Activated T-cell treated with anti-CD3 and anti-CD28 coated beads for 4 hours (primary cell): ENCODE results near the gene TIAM1.

Experiments used
- DNase-seq: peaks from one replicate; pipeline ENCODE4 v3.0.0-alpha.2; 2020

The TIAM1 gene

GRCh38 chr21:31124010-31124409 lies 220.1 kb downstream of the TIAM1 start:
- DNase-seq: no peak

GRCh38 chr21:31119199-31119598 lies 224.9 kb downstream of the TIAM1 start:
- DNase-seq: no peak

- DNase-seq: no peak
Measured at GRCh38 chr21:31117128-31117916, 226.7 kb downstream of the TIAM1 start.

DNA sequence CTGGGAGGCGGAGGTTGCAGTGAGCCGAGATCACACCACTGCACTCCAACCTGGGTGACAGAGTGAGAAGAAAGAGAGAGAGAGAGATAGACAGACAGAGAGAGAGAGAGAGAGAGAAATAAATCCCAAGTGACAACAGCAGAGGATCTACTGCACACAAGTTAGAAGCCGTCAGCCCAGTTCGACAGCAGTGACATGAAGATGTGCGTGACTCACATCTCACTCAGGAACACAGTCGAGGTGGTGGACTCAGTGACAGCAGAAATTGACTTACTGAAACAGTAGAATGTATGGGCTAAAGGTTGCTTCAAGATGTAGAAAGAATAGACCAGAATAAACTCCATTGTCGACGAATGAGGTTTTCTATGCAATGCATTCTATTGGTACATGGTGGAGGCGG lies 228.8 kb downstream of the TIAM1 start:
- no peak for DNase-seq

GRCh38 chr21:31111093-31111492 lies 233.0 kb downstream of the TIAM1 start:
- no peak for DNase-seq

DNA sequence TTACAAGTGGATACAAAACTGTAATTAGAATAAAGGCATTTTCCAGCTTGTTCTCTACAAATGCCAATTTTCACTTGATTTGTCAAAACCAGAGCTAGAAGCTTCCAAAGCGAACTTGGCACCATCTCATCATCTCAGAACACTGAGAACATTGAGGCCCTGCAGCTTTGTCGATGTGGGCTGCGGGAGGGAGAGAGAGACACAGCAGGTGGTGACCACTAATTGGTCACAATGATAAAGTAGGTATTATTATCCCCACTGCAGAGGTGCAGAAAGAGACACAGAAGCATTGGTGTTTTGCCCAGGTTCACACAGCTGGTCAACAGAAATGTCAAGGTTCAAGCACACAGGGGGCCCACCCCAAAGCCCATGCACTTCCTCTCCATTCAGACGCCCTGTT lies 233.6 kb downstream of the TIAM1 start:
- DNase-seq: no peak

DNA sequence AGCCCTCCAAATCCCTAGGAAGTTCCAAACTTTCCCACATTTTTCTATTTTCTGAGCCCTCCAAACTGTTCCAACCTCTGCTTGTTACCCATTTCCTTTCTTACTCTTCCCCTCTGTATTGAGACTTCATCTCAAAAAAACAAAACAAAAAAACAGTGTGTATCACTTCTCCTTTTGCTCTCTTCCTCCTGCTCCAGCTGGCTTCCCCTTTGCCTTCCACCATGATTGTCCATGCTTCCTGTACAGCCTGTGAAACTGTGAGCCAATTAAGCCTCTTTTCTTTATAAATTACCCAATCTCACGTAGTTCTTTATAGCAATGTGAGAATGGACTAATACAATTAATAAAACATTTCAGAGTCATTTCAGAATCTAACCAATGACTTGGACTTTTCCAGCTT lies 236.2 kb downstream of the TIAM1 start:
- no peak for DNase-seq

GRCh38 chr21:31107176-31107785 lies 236.8 kb downstream of the TIAM1 start:
- no peak for DNase-seq

GRCh38 chr21:31103571-31104265 lies 240.3 kb downstream of the TIAM1 start:
- DNase-seq: no peak

DNA sequence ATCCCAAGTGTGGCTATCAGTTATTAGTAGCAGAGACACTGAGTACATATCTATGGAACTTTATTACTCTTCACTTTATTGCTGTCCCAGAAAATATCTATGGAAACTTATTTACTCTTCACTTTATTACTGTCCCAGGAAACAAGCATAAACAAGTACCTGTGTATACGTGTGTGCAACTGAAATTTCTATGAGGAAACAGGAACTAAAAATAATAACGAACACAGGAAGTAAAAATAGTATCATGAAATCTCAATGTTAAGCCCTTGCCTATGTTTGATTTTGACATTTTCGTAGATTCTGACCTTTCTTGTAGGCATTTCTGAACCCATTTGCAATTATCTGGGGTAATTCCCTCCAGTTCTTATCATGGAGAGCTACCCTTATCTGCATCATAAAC lies 240.9 kb downstream of the TIAM1 start:
- no peak for DNase-seq

GRCh38 chr21:31099122-31099521 lies 244.9 kb downstream of the TIAM1 start:
- DNase-seq: no peak

DNA sequence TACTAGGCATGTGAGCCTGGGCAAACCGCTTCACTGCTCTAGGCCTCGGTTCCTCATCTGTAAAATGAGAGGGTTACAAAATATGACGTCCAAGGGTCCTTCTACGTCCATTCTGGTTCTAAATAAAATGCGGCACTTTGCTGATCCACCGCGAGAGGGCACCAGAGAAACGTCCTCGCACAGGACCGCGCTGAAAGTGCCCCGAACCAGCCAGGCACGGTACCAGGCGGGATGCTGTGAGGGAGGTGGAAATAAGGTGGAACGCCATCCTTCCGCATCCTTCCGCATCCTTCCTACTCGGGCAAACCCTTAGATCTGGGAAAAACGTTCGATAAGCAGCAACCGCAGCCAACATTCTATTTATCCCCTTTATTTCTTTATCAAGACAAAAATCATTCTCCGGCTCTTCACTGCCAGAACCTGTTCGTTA lies 245.5 kb downstream of the TIAM1 start:
- peak; percentile 68 for DNase-seq

- no peak for DNase-seq
Measured at GRCh38 chr21:31092832-31093625, 251.0 kb downstream of the TIAM1 start.

DNA sequence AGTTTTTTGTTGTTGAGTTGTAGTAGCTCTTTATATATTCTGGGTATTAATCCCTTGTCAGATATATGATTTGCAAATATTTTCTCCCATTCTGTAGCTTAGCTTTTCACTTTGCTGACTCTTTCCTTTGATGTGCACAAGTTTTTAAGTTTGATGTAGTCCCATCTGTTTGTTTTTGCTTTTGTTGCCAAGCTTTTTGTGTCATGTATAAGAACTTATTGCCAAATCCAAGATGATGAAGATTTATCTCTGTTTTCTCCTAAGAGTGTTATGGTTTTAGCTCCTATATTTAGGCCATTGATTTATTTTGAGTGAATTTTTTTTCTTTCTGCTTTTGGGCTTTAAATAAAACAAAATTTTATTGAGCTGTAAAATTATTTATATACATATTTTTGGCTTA lies 253.7 kb downstream of the TIAM1 start:
- no peak for DNase-seq

- no peak for DNase-seq
Measured at GRCh38 chr21:31088474-31088751, 255.6 kb downstream of the TIAM1 start.

GRCh38 chr21:31087639-31088473 lies 256.2 kb downstream of the TIAM1 start:
- no peak for DNase-seq

DNA sequence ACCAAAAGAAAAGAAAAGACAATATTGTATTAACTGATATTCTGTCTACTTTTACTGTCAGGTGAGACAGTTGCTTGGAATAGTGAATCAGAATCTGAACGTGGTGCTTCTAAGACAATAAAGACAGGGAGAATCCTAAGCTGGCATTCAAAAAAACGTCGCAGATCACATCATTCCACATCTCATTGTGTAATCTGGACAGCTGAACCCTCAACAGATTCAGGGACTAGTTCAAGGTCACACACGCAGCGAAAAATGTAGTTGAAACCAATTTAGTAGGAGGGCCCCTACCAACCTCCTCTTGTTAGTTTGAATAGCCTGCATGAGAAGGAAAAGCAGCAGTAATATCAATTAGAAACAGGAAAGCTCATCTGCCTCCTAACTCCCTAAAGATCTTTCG lies 259.4 kb downstream of the TIAM1 start:
- DNase-seq: no peak

DNA sequence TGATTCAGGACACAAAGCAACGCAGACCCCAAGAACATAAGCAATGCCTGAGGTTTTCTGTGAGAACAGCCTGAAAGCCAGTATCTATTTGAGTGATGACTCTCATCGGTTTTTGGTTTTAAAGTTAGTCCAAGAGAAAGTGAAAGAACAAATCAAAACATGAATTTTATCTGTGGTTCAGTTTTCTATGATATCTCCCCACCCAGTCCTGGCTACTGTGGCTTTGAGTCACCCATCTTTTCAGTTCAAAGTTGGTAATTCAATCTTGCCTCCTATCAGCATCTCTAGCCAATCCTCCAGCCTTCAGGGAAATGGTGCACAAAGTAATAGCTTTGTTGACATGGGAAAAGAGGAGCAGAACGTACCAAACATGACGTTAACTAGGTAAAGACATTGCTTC lies 265.3 kb downstream of the TIAM1 start:
- DNase-seq: no peak

- DNase-seq: no peak
Measured at GRCh38 chr21:31078216-31078615, 265.8 kb downstream of the TIAM1 start.

GRCh38 chr21:31075848-31076247 lies 268.2 kb downstream of the TIAM1 start:
- no peak for DNase-seq

GRCh38 chr21:31072533-31072932 lies 271.5 kb downstream of the TIAM1 start:
- no peak for DNase-seq
